DOHH2 (cell line): ENCODE measurements around the gene RAD9A.

ENCODE experiments used
- H3F3A ChIP-seq: fragments of 200-600 bp; sonication (generic), shearing (Covaris generic); 2 replicates; pipeline ENCODE4 v1.6.0; 2016; ENCODE audit warnings: antibody characterized with exemption, mild to moderate bottlenecking; ENCODE audit not compliant: control insufficient read depth, insufficient read depth
- H3K27ac ChIP-seq: fragments of 200-600 bp; sonication (generic); 2 replicates; pipeline ENCODE4 v1.5.1; 2014; ENCODE audit warnings: low read depth, mild to moderate bottlenecking, low read length, moderate library complexity
- H3K27me3 ChIP-seq: fragments of 200-600 bp; sonication (generic); 2 replicates; pipeline ENCODE4 v1.6.1; 2014; ENCODE audit warnings: mild to moderate bottlenecking, low read length, mixed read lengths; ENCODE audit not compliant: control insufficient read depth
- H3K36me3 ChIP-seq: fragments of 200-600 bp; sonication (generic); 2 replicates; pipeline ENCODE4 v1.6.1; 2014; ENCODE audit warnings: mild to moderate bottlenecking, low read length, moderate library complexity, mixed read lengths; ENCODE audit not compliant: control insufficient read depth
- H3K4me1 ChIP-seq: fragments of 200-600 bp; sonication (generic); 2 replicates; pipeline ENCODE4 v1.6.1; 2014; ENCODE audit warnings: mild to moderate bottlenecking, low read length, mixed read lengths; ENCODE audit not compliant: control insufficient read depth
- H3K4me2 ChIP-seq: fragments of 200-600 bp; sonication (generic); 2 replicates; pipeline ENCODE4 v1.6.0; 2014; ENCODE audit warnings: mild to moderate bottlenecking, low read length, moderate library complexity
- H3K4me3 ChIP-seq: fragments of 200-600 bp; sonication (generic); 2 replicates; pipeline ENCODE4 v1.5.1; 2014; ENCODE audit warnings: mild to moderate bottlenecking, low read length, mixed read lengths
- H3K79me2 ChIP-seq: fragments of 200-600 bp; sonication (generic); 2 replicates; pipeline ENCODE4 v1.6.1; 2014; ENCODE audit warnings: mild to moderate bottlenecking, low read length, mixed read lengths; ENCODE audit not compliant: control insufficient read depth
- H3K9me2 ChIP-seq: fragments of 200-600 bp; sonication (generic); replicated peaks from 2 replicates; pipeline ENCODE4 v1.6.1; 2014; ENCODE audit warnings: mild to moderate bottlenecking, low read length, mixed read lengths; ENCODE audit not compliant: control insufficient read depth
- H3K9me3 ChIP-seq: fragments of 200-600 bp; sonication (generic); 2 replicates; pipeline ENCODE4 v1.6.1; 2014; ENCODE audit warnings: antibody characterized with exemption, low read length, mixed read lengths; ENCODE audit not compliant: control insufficient read depth, insufficient read depth
- H4K20me1 ChIP-seq: fragments of 200-600 bp; sonication (generic); 2 replicates; pipeline ENCODE4 v1.6.0; 2014; ENCODE audit warnings: low read depth, mild to moderate bottlenecking, antibody characterized with exemption, low read length, moderate library complexity; ENCODE audit not compliant: control insufficient read depth, insufficient read depth
- CTCF ChIP-seq: fragments of 200-600 bp; sonication (generic); IDR thresholded peaks from one replicate; pipeline ENCODE4 v1.5.1; 2014; ENCODE audit warnings: antibody characterized with exemption, mild to moderate bottlenecking, low read depth, low read length; ENCODE audit not compliant: poor library complexity, severe bottlenecking
- EZH2phosphoT487 ChIP-seq: fragments of 200-600 bp; sonication (generic); IDR thresholded peaks from 2 replicates; pipeline ENCODE4 v1.6.1; 2017; ENCODE audit warnings: borderline replicate concordance, mild to moderate bottlenecking, antibody characterized with exemption, low read length, moderate library complexity, mixed read lengths

The RAD9A gene

GRCh38 chr11:67435031-67435726 lies 43.4 kb downstream of the RAD9A start:
- peaks cover 60% of the 10 kb centered on the region for H3K4me1 ChIP-seq
- peak overlapping the region; percentile 90 for H3K4me3 ChIP-seq
- no peak for TF ChIP-seq EZH2phosphoT487
- TF ChIP-seq CTCF, result no peak
- H3K9me2 ChIP-seq, result no peaks in the 10 kb centered on the region
- H4K20me1 ChIP-seq, result peaks cover 12% of the 10 kb centered on the region; the same call in 1 of the 2 replicates
- H3K9me3 ChIP-seq, result no peaks in the 10 kb centered on the region
- peaks cover 70% of the 10 kb centered on the region for H3K79me2 ChIP-seq
- H3F3A ChIP-seq, result peaks cover 36% of the 10 kb centered on the region
- peaks cover 93% of the 10 kb centered on the region for H3K36me3 ChIP-seq
- H3K27me3 ChIP-seq, result no peaks in the 10 kb centered on the region
- peak overlapping the region; percentile 94 for H3K4me2 ChIP-seq
- peak overlapping the region; percentile 97 for H3K27ac ChIP-seq

- H3F3A ChIP-seq, result peaks cover 38% of the 10 kb centered on the region
- no peaks in the 10 kb centered on the region for H3K27me3 ChIP-seq
- peak overlapping the region; percentile 97 for H3K27ac ChIP-seq
- H3K9me2 ChIP-seq, result no peaks in the 10 kb centered on the region
- peak overlapping the region; percentile 94 for H3K4me2 ChIP-seq
- H4K20me1 ChIP-seq, result peaks cover 12% of the 10 kb centered on the region; the same call in 1 of the 2 replicates
- peaks cover 91% of the 10 kb centered on the region for H3K36me3 ChIP-seq
- H3K4me1 ChIP-seq, result peaks cover 67% of the 10 kb centered on the region
- peak overlapping the region; percentile 90 for H3K4me3 ChIP-seq
- TF ChIP-seq EZH2phosphoT487 (no peak), CTCF (no peak)
- H3K79me2 ChIP-seq, result peaks cover 64% of the 10 kb centered on the region
- no peaks in the 10 kb centered on the region for H3K9me3 ChIP-seq
Observed at GRCh38 chr11:67435727-67436458, 44.1 kb downstream of the RAD9A start.

GRCh38 chr11:67436459-67437081 lies 44.8 kb downstream of the RAD9A start:
- Histone ChIP-seq H3K9me3 (no peaks in the 10 kb centered on the region), H3K4me2 (peak overlapping the region; percentile 94), H3K27ac (peak overlapping the region; percentile 97), H3K9me2 (no peaks in the 10 kb centered on the region), H3K27me3 (no peaks in the 10 kb centered on the region), H3F3A (peaks cover 43% of the 10 kb centered on the region), H3K36me3 (peaks cover 91% of the 10 kb centered on the region), H3K4me3 (peak overlapping the region; percentile 90), H3K79me2 (peaks cover 59% of the 10 kb centered on the region), H4K20me1 (peaks cover 12% of the 10 kb centered on the region; the same call in 1 of the 2 replicates), H3K4me1 (peaks cover 72% of the 10 kb centered on the region)
- TF ChIP-seq CTCF (no peak), EZH2phosphoT487 (no peak)
